Measurements from ENCODE around the gene ASH1L.

DNA sequence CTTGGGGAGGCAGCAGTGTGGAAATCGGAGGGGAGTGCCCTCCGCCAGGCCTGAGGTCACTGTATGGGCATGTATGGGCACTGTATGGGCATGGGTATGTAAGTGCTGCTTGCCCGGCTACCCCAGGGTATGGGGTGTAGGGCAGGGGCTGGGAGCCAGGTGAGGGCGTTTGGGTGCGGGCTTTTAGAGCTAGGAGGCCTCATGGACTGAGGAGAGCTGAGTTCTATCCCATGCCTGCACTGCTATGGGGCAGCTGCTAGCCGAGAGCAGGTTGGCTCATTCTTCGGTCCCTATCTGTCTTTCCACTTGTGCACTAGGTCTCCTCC is 266.7 kb downstream of the ASH1L start:
- TF ChIP-seq POLR2A (IDR thresholded peaks at IDR 0.05), result no peak
- TF ChIP-seq, protein P1, sequence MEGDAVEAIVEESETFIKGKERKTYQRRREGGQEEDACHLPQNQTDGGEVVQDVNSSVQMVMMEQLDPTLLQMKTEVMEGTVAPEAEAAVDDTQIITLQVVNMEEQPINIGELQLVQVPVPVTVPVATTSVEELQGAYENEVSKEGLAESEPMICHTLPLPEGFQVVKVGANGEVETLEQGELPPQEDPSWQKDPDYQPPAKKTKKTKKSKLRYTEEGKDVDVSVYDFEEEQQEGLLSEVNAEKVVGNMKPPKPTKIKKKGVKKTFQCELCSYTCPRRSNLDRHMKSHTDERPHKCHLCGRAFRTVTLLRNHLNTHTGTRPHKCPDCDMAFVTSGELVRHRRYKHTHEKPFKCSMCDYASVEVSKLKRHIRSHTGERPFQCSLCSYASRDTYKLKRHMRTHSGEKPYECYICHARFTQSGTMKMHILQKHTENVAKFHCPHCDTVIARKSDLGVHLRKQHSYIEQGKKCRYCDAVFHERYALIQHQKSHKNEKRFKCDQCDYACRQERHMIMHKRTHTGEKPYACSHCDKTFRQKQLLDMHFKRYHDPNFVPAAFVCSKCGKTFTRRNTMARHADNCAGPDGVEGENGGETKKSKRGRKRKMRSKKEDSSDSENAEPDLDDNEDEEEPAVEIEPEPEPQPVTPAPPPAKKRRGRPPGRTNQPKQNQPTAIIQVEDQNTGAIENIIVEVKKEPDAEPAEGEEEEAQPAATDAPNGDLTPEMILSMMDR (IDR thresholded peaks at IDR 0.05 in 4 of 5, conservative IDR thresholded peaks at IDR 0.05 in 1 of 5), result no peak
